HG02970 (cell line): Measurements from ENCODE around the gene TBC1D2B.

ENCODE experiments used
- ATAC-seq: cut with Tn5 transposase; IDR thresholded peaks from one replicate; pipeline ENCODE4 v1.9.1; 2021; ENCODE audit warnings: mild to moderate bottlenecking, moderate library complexity, moderate number of reproducible peaks; ENCODE audit not compliant: unreplicated experiment, low FRiP score

TBC1D2B gene

GRCh38 chr15:78057803-78058202 is 19.7 kb downstream of the TBC1D2B start:
- ATAC-seq = no peak

- no peak for ATAC-seq
Observed at GRCh38 chr15:78056714-78057269, 20.7 kb downstream of the TBC1D2B start.

GRCh38 chr15:78055919-78056713 is 21.4 kb downstream of the TBC1D2B start:
- no peak for ATAC-seq

GRCh38 chr15:78054966-78055365 is 22.5 kb downstream of the TBC1D2B start:
- ATAC-seq = no peak

DNA sequence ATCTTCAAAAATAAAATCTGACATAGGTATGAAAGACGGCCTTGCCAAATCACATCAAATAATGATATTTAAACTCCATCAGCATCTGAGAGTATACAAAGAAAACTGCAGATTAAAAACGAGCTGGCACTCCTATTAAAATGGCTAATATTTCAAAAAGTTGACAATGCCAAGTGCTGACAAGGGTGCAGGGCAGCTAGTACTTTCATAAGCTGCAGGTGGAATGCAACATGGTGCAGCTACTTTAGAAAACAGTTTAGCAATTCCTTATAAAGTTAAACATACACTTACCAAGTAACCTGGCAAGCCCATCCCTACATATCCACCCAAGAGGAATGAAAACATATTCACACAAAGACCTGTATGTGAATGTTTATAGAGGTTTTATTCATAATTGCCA is 23.0 kb downstream of the TBC1D2B start:
- ATAC-seq = no peak

DNA sequence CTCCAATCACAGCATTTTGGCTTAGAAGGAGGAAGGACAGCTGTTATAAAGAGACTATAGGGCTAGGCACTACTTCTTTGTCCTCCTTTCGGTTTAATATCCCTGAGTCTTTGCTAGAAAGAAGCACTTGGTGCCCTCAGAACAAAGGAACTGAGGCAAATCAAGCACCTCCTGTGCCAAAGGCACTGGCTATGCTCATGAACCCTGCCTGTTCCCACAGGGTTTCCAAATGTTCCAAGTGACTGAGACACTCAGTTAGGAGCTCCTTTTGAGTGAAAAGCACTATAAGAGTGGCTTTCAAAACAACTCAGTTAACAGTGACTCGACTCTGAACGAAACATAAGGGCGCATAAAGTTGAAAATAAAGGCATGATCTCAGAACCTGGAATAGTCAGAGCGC is 25.0 kb downstream of the TBC1D2B start:
- no peak for ATAC-seq

DNA sequence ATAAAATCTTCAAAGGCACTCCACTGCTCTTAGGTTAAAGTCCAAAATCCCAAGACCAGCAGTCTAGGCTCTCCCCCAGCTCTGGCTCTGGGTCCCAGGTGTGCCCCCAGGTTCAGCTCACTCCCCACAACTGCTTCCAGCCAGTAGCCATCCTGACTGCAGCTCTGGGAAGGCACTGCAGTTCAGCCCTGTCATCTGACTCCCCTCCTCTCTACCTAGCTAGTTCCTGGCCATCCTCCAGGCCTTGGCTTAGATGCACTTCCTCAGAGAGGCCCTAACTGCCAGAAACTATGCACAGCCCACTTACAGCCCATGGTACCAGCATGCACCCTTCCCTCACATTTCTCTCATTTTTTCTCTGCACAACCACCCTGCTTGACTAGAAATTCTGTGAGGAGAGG is 25.5 kb downstream of the TBC1D2B start:
- ATAC-seq = no peak

DNA sequence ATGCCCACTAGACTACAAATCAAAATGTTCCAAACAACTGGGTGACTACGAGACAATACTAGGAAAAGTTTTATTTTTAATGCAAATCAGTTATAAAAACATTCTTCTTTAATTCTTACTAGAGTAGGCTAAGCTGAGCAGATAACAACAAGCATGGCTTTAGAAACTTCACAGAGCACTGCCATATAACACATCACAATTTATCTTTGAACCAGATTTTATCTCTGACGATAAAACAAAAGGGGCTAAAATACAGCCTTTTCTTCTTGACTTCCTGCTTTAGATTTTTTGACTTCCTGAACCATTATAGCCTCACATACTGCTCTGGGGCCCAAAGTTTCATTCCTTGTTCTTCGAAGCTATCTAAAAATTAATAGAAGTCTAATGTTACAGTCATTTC is 25.9 kb downstream of the TBC1D2B start:
- no peak for ATAC-seq

GRCh38 chr15:78050826-78051225 is 26.7 kb downstream of the TBC1D2B start:
- ATAC-seq = no peak

DNA sequence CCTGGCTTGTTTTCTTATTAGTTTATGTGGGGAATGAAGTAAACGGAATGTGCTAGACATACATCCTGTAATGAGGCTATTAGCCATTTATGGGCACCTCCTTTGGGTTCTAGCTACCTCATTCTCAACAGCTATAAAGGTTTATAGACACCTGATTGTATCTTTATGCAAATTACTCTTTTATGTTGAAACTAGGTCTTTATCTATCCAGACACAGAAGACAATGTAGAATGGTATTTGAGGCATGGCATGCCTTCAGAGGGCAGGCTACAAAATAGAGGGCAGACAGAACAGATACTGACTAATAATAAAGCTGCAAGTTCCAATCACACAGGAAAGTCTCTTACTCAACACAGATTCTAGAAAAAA is 27.1 kb downstream of the TBC1D2B start:
- ATAC-seq = no peak

DNA sequence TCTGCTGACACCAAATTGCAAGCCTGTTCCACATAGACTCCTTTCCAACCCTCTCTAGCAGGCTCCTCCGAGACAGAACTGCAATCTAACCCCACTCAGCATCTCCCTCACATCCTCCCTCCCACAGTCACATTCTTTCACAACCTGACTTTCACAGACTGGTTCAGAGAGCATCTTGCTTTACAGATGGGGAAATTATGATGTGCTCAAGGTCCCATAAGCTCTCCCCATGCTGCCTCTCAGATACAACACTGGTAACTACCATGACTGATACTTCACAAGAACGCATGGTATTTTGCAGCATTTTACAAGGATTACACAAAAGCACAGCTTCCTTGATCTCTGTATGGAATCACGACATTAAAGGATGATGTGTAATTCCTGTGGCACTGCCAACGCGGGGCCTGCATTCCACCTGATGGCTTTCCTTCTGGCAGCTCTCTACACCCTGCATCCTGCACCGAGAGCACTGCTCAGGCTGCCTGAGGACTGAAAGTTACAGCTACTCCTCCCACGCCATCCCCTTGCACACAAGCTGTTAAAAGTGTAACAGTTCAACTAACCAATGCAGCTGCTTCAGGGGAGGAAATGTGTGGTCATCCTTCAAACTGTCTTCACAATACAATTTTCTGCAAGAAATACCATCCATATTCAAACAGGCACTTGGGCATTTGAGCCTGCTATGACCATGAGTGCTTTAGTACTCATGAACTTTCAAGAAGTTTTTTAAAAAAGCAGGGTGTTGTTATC is 27.6 kb downstream of the TBC1D2B start:
- ATAC-seq = no peak

DNA sequence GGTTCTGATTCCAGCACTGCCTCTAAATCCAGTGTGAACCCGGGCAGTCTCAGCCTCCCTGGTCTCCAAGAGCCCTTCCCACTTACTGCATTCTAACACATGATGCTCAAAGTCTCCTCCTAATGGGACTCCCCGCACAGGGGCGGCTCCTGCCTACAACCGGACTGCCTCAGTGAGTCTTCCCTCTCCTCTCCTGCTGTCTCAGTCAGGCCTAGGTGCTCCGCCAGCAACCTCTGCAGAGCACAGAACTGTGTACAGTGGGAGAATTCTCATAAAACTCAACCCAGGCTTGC is 28.9 kb downstream of the TBC1D2B start:
- ATAC-seq = no peak

DNA sequence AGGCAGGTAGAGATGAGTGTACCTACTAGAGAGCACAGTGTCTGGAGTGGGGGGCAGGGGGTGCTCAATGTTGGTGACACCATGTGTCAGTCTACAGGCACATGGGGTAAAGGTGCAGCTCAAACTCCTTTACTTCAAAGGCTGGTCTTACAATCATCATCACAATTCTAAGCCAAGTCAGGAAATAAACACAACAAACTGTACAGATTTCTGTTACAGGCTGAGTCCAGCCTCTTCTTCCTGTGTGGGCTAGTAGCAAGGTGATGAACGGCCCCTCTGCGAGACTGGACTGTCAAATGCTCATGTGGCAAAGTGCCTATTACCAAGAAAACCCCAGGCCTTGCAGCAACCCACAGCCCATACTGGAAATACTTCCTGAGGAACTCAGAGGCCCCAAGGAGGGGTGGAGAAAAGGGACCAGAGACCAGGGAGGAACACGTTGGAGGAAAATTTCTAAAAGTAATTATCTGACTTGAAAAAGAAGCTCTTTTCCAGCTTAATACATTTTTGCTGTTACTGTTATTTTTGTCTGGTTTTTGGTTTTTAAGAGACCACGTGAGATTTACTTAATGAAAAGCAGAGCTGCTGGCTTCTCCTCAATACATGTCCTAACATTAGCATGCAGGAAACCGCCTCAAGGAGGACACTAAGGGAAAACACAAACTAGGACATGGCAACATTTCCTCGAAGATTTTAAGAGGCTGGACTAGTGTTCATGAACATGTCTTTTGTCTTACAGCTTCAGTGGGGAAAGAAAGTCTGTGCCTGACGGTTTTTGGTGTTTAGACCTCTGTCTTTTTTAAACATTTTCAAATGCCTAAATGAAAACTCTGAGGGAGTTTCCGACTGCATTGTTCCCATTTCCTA is 29.5 kb downstream of the TBC1D2B start:
- ATAC-seq = no peak

- ATAC-seq = no peak
Observed at GRCh38 chr15:78046796-78047341, 30.6 kb downstream of the TBC1D2B start.

GRCh38 chr15:78045189-78045588 is 32.3 kb downstream of the TBC1D2B start:
- ATAC-seq = no peak

DNA sequence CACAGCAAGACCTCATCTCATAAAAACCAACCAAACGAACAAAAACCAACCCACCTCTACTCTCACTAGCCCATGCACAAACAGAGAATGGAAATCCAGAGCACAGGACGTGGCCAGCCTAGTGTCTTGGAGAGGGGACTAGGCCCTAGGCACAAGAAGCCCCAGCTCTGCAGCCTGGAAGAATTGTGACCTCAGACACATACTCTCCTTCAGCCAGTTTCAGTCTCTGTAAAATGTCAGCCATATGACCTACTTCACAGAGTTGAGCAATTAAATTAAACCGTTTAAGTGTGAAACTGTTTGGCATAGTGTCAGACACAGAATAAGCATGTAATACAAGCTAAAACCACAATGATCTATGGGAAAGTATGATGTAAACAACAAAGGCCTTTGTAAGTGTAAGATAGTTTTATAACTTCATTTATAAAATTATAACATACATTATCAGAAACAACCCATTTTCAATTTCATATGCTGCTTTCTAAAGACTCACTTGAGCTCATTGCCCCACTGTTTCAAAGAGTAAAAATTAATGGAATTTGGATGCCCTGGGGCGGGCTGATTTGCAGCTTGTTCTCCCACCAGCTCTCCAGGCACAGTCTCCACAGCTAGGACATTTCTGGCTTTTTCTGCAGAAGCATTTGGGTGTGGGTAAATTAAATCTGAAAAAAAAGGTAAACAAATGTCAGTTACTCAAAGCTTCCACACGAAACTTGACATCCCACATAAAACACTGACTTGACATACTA is 32.9 kb downstream of the TBC1D2B start:
- no peak for ATAC-seq

DNA sequence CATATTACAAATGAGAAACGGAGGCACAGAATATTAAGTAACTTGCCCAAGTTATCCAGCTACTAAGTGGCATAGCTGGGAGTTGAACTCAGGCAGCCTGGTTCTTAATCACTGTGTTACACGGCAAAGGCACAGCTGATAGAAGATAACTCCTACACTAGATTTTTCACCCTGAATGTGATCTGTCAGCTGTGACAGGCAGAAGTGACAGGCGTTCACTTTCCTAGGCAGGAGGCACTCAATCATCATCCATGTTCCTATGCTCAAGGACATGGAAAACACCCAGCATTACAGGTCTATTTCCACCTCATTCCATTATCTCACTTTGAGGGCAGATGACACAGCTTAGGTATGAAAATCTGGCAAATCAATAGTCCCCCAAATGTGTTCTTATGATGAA is 35.6 kb downstream of the TBC1D2B start:
- ATAC-seq = no peak

DNA sequence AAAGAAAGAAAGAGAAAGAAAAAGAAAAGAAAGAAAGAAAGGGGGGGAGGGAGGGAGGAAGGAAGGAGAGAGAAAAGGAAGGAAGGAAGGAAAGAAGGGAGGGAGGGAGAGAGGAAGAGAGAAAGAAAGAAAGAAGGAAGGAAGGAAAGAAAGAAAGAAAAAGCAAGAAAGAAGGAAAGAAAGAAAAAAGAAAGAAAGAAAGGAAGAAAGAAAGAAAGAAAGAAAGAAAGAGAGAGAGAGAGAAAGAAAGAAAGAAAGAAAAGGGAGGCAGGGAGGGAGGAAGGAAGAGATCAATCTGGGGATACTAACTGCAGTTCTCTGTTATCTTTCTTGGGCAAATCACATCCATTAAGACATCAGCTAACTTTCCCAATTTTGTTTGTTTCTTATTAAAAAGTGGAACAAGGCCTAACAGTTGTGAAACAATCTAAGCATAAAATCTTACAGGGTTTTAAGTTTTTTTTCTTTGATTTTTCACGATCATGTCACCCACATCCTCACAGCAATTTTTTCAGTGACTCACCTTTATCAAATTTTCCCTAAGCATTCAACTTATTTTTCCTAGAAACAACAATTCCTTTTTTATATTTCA is 36.8 kb downstream of the TBC1D2B start:
- ATAC-seq = no peak

GRCh38 chr15:78038585-78039247 is 38.8 kb downstream of the TBC1D2B start:
- no peak for ATAC-seq
